ENCODE measurements around the gene HAO1.

The HAO1 gene

GRCh38 chr20:7926323-7926722, 13.9 kb downstream of the HAO1 start:
- DNase-seq: no peak

DNA sequence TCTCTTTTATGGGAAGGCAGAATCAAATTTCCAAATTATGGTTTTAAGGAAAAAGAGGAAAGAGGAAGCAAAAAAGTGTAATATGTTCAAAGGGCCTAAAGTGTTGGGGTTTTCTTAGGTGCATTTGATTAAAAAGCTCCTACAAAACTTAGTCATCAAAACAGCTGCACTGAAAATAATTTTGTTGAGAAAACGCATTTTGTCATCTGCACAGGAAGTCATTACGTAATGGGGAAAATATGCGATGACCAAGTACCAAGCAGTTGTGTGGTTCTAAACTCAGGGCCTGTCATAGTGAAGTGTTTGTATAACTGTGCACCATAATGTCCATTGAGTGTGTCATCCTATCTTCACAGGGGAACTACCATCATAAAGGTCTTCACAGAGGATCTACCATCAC, 15.6 kb downstream of the HAO1 start:
- no peak for DNase-seq

DNA sequence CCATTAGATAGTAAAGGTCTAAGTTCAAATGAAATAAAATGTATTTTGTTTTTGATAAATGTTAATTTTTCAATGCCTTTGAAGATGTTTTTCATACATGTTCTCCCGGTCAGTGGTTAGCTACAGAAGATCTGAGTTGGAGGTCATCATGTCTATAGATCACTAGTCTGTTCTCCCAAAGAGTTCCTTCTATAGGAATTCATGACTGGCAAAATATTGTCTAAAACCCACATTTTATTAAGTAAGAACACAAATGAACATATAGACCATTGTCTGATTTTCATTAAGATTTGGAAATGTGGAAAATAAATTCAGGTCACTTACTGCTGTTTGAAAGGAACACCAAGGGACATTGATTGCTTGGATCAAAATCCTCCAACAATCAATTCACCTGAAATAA, 23.6 kb downstream of the HAO1 start:
- DNase-seq: no peak

DNA sequence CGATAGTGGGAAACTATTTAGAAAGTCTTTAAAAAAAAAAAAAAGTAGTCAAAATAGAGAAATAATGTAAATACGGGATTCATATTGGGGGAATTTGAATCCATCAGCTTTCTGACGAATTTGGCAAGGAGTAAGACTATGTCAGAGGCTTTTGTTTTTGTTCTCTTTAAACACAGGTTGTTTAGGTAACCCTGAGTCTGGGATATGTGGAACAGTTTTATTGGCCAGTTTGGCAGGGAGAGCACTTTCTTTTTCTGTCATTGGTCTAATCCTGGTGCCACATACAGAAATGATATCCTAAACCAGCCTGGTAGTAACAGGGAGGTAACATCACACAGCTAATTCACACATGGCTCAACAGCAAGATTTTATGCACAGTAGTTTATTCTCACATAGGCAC, 27.7 kb downstream of the HAO1 start:
- no peak for DNase-seq

- DNase-seq: no peak
Observed at GRCh38 chr20:7911586-7912330, 28.5 kb downstream of the HAO1 start.

GRCh38 chr20:7908905-7909304, 31.4 kb downstream of the HAO1 start:
- no peak for DNase-seq

- no peak for DNase-seq
Observed at GRCh38 chr20:7903429-7903828, 36.8 kb downstream of the HAO1 start.

DNA sequence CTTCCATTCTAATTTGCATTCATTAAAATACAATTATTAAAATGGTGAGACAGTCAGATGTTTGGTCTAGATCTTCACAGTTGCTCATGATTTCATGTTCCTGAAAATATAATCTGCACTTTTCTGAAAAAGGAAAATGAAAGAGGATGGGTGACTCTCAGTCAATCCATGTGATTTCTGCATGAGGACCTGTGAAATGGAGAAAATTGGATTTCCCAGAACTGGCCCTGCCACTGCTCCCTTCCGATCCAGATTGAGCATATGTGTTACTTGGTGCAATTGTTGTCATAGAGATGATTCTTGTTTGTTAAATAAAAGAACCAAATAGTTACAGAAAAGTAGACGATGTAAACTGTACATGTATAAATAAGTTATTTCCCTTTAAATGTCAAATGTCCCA, 37.4 kb downstream of the HAO1 start:
- DNase-seq: no peak

- DNase-seq: no peak
Observed at GRCh38 chr20:7897781-7898364, 42.4 kb downstream of the HAO1 start.

DNA sequence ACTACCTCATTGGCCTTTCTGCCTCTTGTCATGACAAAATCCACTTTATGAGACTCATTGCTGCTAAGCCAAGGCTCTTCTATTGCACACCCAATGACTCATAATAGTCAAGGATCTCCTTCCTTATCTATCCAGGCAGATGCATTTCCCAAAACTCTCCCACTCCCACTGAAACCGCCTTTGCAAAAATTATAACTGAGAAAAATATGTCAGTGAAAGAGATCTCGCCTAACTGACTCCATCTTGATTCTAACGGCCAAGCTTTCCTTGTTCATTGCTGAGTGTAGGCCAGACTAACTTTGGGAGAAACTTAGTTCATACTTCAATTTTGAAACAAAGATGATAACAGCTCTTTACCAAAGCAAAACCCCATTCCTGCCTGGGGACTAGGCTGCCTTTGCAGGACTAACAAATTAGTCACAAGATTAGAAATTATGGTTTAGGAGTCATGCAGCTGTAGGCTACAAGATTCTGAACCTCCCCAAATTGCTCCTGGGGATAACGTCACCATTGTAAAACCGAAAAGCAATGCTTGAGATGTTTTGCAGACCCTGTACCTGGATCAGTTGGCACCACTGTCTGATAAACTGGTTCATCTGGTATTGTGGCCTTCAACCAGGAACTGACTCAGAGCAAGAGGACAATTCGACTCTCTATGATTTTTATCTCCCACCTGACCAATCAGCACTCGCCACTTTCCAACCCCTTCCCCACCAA, 47.1 kb downstream of the HAO1 start:
- no peak for DNase-seq

- no peak for DNase-seq
Observed at GRCh38 chr20:7891705-7892104, 48.6 kb downstream of the HAO1 start.

DNA sequence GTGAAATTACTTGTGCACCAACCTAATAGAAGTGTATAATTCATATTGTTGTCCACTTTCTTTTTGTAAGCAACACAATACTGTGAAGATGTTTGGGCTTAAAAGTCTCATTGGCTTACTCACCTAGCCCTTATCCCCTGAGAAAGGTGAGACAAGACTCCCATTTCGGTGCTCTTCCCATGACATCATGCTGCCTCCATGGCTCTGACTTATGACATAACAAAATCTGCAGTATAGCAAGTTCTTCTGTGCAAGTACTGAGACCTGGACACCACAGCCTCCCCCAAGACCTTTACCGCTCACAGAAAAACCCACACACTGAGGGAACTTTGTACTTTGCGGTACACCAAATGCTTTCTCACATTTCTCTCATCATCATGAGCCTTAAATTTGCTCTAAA, 50.5 kb downstream of the HAO1 start:
- DNase-seq: no peak

DNA sequence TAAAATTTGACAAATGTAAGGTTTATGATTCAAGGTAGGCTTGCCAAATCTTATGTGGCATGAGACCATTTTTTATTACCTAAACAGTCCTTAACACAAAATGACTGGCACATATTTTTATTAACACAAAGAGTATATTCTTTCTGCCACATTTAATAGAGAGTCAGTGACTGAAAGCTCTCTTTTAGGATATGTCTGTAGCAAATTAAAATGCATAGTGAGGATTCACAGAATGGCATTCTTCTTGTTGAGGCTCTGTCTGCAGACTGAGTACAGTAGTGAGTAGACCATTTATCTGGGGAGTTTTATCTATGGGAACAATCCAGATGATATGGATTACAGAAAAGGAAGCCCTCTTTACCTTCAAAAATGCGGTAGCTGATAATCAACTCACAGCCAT, 56.5 kb downstream of the HAO1 start:
- DNase-seq: no peak

GRCh38 chr20:7883309-7883708, 56.9 kb downstream of the HAO1 start:
- no peak for DNase-seq

DNA sequence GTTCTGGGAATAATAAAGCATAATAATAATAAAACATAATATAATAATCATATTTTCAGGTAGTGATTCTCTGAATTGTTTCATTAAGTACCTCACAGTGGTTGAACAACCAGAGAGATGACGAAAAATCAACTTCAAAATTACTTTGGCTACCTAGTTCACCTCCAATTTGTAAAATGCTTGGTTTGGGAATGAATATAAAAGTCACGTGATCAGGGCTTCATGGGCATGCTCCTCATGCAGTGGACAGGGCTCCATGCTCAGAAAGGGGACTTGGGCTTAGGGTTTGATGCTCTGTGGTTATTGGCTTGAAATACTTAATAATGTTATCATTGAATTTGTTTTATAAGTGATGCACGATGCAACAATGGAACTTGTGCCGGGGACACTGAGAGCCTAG, 58.2 kb downstream of the HAO1 start:
- DNase-seq: no peak

DNA sequence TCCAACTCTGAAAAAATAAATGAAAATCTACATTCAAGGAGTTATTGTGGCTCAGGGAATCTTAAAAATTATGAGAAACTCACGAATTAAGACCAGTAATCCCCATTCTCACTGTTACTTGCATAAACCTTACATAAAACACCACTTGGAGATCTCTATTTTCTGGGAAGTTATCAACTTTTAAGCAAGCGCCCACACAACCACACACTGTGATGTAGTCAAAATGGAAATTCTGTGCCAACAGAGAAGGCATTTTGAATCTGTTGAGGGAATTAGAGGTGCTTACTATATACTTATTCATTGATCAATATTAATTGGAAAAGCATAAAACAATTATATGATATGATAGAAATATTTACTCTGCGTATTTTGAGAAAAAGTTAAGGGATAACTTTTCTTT, 58.7 kb downstream of the HAO1 start:
- DNase-seq: no peak

GRCh38 chr20:7879883-7880282, 60.4 kb downstream of the HAO1 start:
- no peak for DNase-seq

DNA sequence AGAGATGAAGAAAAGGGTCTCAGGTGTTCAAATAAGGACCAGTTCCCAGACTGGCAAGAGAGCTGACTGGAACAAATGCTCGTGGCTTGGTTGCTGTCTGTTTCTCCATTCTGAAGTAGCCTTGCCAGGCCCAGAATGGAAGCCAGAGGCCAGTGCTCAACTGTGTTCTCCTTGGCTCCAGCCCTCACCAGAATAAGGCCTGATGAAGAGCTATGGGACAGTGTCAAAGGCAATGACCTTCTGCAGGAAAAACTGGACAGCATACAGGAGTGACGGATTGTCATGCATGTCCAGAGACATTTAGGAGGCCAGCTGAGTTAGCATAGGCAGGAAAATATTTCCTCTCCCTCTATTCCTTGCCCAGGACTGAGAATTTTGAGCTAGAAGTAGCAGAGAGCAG, 72.2 kb downstream of the HAO1 start:
- no peak for DNase-seq

- DNase-seq: no peak
Observed at GRCh38 chr20:7866285-7866684, 74.0 kb downstream of the HAO1 start.

DNA sequence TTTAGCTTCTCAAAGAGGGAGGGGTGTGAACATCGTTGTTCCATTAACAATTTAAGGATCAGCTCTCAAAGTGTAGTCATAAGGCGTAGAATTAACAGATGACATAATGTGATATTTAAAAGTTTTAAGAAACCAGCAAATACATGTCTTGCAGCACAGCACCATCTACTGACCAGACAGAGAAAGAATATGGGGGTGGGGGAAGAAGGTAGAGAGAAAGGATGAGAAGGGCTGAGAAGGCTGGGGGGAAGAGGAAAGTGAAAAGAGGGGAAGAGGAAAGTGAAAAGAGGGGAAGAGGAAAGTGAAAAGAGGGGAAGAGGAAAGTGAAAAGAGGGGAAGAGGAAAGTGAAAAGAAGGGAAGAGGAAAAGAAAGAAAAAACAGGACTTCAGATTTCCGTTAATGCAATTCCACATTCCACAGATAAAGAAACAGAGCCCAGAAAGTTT, 80.9 kb downstream of the HAO1 start:
- DNase-seq: no peak

DNA sequence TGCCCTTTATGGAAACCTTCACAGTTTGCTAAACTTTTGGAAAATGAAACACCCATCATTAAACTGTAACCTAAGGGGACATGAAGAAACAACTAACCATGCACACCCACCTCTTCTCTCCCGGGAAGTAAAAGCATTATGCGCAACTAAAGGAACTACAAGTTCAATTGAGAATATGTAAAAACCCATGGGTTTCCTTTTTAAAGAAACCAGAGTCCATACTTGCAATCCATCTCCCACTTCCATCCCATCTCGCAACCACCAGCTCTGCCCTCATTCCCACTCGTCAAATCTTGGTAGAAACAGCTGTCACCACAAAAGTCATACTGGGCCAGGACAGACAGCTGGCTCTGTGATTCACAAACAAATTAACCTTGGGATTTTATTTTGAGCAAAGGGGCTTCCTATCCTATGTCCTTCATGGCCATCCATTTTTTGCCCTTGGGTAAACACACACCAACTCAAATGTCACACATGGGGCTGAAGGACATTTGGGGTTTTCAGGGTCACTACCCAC, 81.5 kb downstream of the HAO1 start:
- no peak for DNase-seq

- no peak for DNase-seq
Observed at GRCh38 chr20:7856756-7857155, 83.5 kb downstream of the HAO1 start.

DNA sequence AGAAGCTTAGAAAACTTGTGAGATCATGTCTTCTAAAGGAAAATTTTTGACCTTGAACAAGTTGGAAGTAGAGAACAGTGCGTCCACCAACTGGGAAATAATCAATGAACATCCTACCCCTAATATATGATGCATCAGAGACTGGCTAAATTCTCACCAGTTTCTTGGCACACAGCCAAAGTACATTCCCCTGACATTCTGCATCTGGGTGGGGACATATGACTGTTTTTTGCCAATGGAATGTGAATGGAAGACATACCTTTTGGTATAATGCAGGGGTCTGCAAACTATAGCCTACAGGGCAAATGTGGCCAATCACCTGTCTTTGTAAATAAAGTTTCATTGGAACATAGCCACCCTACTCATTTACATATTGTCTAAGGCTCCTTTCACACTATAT, 84.7 kb downstream of the HAO1 start:
- DNase-seq: no peak

- no peak for DNase-seq
Observed at GRCh38 chr20:7853493-7853892, 86.8 kb downstream of the HAO1 start.
